Gastroesophageal sphincter (tissue), 3 donors: Measurements from ENCODE around the gene MISP.

ENCODE experiments used
- EP300 ChIP-seq: sonication (generic); formaldehyde crosslinking; IDR thresholded peaks from one replicate; pipeline ENCODE4 v1.6.1; 2017; ENCODE audit warnings: antibody characterized with exemption, mild to moderate bottlenecking
- POLR2A ChIP-seq, 2 donors: fragments of 450-650 bp; IDR thresholded peaks; one replicate each; pipeline ENCODE4 v1.6.1; 2017; ENCODE audit warnings: antibody characterized with exemption in 2 of 2, mild to moderate bottlenecking in 2 of 2, moderate library complexity in 1 of 2
- POLR2AphosphoS5 ChIP-seq: sonication (generic); formaldehyde crosslinking; IDR thresholded peaks from one replicate; pipeline ENCODE4 v1.6.1; 2017; ENCODE audit warnings: antibody characterized with exemption
- TF ChIP-seq, protein P1 (sequence below), 4 experiments: fragments of 200-600 bp in 2 of 4; fragments of 450-650 bp in 2 of 4; sonication (generic) in 1 of 4; IDR thresholded peaks; one replicate each; pipeline ENCODE4 v1.5.1; 2017 to 2019; ENCODE audit warnings: antibody characterized with exemption in 4 of 4, mild to moderate bottlenecking in 2 of 4, moderate library complexity in 2 of 4

DNA sequence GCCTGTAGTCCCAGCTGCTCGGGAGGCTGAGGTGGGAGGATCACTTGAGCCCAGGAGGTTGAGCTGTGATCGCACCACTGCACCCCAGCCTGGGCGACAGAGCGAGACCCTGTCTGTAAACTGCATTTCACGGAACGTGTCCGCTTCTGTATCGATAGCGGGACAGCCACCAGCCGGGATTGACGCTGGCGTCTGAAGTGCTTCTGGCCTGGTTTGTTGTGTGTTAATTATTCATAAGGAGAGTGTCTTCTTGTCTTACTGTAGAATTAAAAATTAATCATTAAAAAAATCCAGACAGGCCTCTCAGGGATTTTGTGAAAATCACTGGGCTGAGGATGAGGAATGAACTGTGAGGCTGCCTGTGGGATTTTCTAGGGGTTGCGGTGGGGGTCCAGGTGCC, 16.2 kb upstream of the MISP start:
- TF ChIP-seq POLR2A (IDR thresholded peaks at IDR 0.05): no peak
- no peak for TF ChIP-seq EP300
- TF ChIP-seq, protein P1, sequence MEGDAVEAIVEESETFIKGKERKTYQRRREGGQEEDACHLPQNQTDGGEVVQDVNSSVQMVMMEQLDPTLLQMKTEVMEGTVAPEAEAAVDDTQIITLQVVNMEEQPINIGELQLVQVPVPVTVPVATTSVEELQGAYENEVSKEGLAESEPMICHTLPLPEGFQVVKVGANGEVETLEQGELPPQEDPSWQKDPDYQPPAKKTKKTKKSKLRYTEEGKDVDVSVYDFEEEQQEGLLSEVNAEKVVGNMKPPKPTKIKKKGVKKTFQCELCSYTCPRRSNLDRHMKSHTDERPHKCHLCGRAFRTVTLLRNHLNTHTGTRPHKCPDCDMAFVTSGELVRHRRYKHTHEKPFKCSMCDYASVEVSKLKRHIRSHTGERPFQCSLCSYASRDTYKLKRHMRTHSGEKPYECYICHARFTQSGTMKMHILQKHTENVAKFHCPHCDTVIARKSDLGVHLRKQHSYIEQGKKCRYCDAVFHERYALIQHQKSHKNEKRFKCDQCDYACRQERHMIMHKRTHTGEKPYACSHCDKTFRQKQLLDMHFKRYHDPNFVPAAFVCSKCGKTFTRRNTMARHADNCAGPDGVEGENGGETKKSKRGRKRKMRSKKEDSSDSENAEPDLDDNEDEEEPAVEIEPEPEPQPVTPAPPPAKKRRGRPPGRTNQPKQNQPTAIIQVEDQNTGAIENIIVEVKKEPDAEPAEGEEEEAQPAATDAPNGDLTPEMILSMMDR (IDR thresholded peaks at IDR 0.05): no peak
- no peak for TF ChIP-seq POLR2AphosphoS5
